ENCODE results near the gene ARHGAP10.

Gene ARHGAP10

DNA sequence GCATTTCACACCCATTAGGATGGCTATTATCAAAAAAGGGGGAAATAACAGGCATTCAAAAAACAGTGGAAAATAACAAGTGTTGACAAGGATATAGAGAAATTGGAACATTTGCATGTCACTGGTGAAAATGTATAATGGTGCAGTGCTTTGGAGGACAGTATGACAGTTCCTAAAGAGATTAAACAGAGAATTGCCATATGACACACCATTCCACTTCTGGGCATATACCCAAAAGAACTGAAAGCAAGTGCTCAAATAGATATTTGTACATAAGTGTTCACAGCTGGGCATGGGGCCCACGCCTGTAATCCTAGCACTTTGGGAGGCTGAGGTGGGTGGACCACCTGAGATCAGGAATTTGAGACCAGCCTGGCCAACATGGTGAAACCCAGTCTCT is 362.3 kb downstream of the ARHGAP10 start:
- Histone ChIP-seq H3K4me3 (ENCODE audit: low read depth, low read length) (no peak overlapping the region), H3K4me1 (ENCODE audit: control insufficient read depth, insufficient read depth, low read length) (peaks cover 3% of the 10 kb centered on the region), H3K27me3 (ENCODE audit: control insufficient read depth, insufficient read depth, low read length) (no peaks in the 10 kb centered on the region), H3K9me3 (ENCODE audit: control insufficient read depth, insufficient read depth, low read length) (no peaks in the 10 kb centered on the region), H3K9ac (ENCODE audit: low read depth, low read length) (no peak overlapping the region), H3K36me3 (ENCODE audit: control insufficient read depth, insufficient read depth, low read length) (no peaks in the 10 kb centered on the region)

DNA sequence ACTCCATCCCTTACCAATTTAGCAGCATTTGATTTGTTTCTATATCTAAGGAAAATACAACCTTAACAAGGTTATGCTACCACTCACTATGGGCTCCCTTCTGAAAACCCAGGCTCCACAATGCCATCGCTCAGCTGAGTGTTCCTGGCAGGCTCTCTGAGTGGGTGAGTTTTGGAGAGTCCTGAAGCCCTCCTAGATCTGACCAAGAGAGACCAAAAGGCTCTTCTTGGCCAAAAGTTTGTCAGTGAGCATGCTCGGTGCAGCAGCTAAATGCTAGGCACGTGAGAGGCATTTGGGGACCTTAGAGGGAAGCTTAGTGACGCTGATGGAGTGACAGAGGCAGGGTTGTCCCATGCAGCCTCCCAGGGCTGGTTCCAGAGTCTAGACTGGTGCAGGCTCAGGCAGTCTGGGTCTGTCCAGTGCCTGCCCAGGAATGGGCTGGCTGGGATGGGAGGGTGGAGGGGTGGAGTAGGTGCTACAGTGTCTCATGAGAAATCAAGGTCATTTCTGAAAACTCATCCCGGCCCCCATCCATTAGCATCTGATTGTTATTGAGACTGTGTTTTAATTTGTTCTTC is 363.5 kb downstream of the ARHGAP10 start:
- H3K36me3 ChIP-seq (ENCODE audit: control insufficient read depth, insufficient read depth, low read length), result no peaks in the 10 kb centered on the region
- H3K27me3 ChIP-seq (ENCODE audit: control insufficient read depth, insufficient read depth, low read length), result no peaks in the 10 kb centered on the region
- H3K4me1 ChIP-seq (ENCODE audit: control insufficient read depth, insufficient read depth, low read length), result peaks cover 3% of the 10 kb centered on the region
- H3K9me3 ChIP-seq (ENCODE audit: control insufficient read depth, insufficient read depth, low read length), result no peaks in the 10 kb centered on the region
- H3K9ac ChIP-seq (ENCODE audit: low read depth, low read length), result no peak overlapping the region
- no peak overlapping the region for H3K4me3 ChIP-seq (ENCODE audit: low read depth, low read length)

DNA sequence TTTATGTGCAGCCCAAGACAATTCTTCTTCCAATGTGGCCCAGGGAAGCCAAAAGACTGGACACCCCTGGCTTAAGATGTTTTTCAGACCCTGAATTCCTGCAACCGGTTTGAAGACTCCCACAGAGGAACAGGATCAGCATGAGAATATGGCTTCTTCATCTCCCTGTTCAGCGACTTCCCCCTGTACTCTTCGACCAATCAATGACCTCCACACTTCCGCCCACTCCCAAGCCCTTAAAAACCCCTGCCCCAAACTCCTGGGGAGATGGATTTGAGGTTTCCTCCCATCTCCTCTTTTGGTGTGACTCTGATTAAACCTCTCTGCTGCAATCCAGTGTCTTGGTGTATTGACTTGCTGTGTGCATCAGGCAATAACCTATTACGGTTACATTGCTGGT is 365.9 kb downstream of the ARHGAP10 start:
- H3K9ac ChIP-seq (ENCODE audit: low read depth, low read length), result no peak overlapping the region
- no peaks in the 10 kb centered on the region for H3K9me3 ChIP-seq (ENCODE audit: control insufficient read depth, insufficient read depth, low read length)
- H3K36me3 ChIP-seq (ENCODE audit: control insufficient read depth, insufficient read depth, low read length), result no peaks in the 10 kb centered on the region
- H3K4me1 ChIP-seq (ENCODE audit: control insufficient read depth, insufficient read depth, low read length), result peaks cover 3% of the 10 kb centered on the region
- H3K4me3 ChIP-seq (ENCODE audit: low read depth, low read length), result no peak overlapping the region
- H3K27me3 ChIP-seq (ENCODE audit: control insufficient read depth, insufficient read depth, low read length), result no peaks in the 10 kb centered on the region

DNA sequence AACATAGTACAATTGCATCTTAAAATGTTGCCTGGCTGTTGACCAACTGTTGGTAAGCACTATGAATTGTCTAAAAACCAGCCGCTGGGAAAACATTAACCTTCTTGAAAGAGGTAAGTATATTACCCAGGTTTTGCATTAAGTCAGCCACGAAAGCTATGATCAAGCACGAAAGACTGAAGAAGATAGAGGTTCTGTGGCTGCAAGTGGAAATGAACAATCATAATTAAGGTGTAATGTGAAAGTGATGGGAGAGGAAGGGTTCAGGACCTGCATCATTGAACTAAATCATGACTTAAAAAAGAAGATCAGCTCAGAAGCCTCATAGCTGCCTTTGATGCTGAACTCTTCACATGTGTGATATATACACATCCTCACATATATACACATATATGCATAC is 369.3 kb downstream of the ARHGAP10 start:
- no peak overlapping the region for H3K9ac ChIP-seq (ENCODE audit: low read depth, low read length)
- no peak overlapping the region for H3K4me3 ChIP-seq (ENCODE audit: low read depth, low read length)
- H3K27me3 ChIP-seq (ENCODE audit: control insufficient read depth, insufficient read depth, low read length), result no peaks in the 10 kb centered on the region
- no peaks in the 10 kb centered on the region for H3K9me3 ChIP-seq (ENCODE audit: control insufficient read depth, insufficient read depth, low read length)
- H3K4me1 ChIP-seq (ENCODE audit: control insufficient read depth, insufficient read depth, low read length), result peaks cover 3% of the 10 kb centered on the region
- no peaks in the 10 kb centered on the region for H3K36me3 ChIP-seq (ENCODE audit: control insufficient read depth, insufficient read depth, low read length)

DNA sequence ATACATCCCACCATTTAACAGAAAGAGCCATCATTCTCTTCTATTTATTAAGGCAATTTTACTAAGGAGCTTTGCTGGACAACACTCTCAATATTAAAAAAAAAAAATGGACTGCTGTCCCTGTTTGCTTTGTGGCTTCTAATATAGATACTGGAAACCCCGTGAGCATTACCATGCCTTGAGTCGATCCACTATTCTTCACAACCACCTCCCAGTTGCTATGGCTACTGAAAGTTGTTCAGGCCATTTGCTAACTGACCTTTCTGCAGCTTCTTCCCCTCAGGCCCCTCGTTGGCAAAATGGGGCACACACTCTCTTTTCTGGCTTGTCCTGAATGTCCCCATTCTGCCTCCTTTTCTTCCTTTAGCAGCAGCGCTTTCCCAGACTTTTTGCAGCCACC is 369.9 kb downstream of the ARHGAP10 start:
- peaks cover 3% of the 10 kb centered on the region for H3K4me1 ChIP-seq (ENCODE audit: control insufficient read depth, insufficient read depth, low read length)
- H3K9me3 ChIP-seq (ENCODE audit: control insufficient read depth, insufficient read depth, low read length), result no peaks in the 10 kb centered on the region
- H3K27me3 ChIP-seq (ENCODE audit: control insufficient read depth, insufficient read depth, low read length), result no peaks in the 10 kb centered on the region
- no peaks in the 10 kb centered on the region for H3K36me3 ChIP-seq (ENCODE audit: control insufficient read depth, insufficient read depth, low read length)
- H3K9ac ChIP-seq (ENCODE audit: low read depth, low read length), result no peak overlapping the region
- H3K4me3 ChIP-seq (ENCODE audit: low read depth, low read length), result no peak overlapping the region

DNA sequence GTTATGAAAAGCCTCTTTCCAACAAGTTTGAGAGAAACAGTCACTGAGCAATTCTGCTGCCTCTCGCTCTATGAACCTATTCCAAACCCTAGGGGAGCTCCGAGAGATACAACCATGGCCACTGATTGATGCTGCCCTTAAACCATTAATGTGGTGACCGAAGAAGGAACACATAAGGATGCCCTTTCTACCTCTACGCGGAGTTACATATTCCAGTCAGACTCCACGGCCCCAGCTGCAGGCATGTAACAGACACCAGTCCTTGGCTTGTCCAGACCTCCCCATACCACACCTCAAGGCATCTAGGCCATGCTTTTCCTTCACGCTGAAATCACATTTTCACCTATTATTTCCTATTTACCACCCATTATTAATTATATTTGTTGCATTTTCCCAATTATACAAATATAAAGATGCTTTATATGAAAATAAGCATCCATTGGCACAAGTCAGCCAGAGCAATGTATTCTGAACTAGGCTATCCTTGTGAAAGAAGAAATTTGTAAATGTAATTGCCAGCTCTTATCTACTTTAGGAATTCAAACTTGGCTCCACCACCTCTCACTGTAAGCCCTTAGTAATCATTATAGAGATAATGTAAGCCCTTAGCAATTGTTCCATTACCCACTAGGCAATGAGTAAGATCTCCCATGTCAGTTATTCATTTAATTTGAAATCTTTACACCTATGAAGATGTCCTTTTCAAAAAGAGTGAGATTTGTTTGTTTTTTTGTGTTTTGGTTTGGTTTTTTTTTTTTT is 371.9 kb downstream of the ARHGAP10 start:
- no peaks in the 10 kb centered on the region for H3K27me3 ChIP-seq (ENCODE audit: control insufficient read depth, insufficient read depth, low read length)
- no peak overlapping the region for H3K9ac ChIP-seq (ENCODE audit: low read depth, low read length)
- no peak overlapping the region for H3K4me3 ChIP-seq (ENCODE audit: low read depth, low read length)
- H3K9me3 ChIP-seq (ENCODE audit: control insufficient read depth, insufficient read depth, low read length), result no peaks in the 10 kb centered on the region
- no peaks in the 10 kb centered on the region for H3K4me1 ChIP-seq (ENCODE audit: control insufficient read depth, insufficient read depth, low read length)
- no peaks in the 10 kb centered on the region for H3K36me3 ChIP-seq (ENCODE audit: control insufficient read depth, insufficient read depth, low read length)

DNA sequence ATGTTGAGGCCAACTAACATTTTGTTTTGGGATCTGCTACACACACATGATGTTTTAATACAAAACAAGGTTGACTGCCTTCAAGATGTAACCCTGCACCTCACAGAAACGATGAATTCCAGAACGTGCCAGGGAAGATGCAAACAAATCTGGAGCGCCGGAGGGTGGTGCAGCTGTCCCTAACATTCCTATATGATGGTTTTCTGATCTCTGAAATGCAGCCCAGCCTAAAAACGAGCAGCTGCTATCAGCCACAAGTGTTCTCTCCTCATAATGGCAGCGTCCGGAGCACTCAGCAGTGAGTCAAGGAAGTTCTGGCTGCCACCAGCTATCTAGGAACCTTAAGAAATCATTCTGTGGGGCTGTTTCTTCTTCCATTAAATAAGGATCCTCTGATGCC is 376.9 kb downstream of the ARHGAP10 start:
- Histone ChIP-seq H3K9ac (ENCODE audit: low read depth, low read length) (no peak overlapping the region), H3K9me3 (ENCODE audit: control insufficient read depth, insufficient read depth, low read length) (no peaks in the 10 kb centered on the region), H3K4me1 (ENCODE audit: control insufficient read depth, insufficient read depth, low read length) (peaks cover 4% of the 10 kb centered on the region), H3K27me3 (ENCODE audit: control insufficient read depth, insufficient read depth, low read length) (no peaks in the 10 kb centered on the region), H3K36me3 (ENCODE audit: control insufficient read depth, insufficient read depth, low read length) (peaks cover under 1% of the 10 kb centered on the region), H3K4me3 (ENCODE audit: low read depth, low read length) (no peak overlapping the region)

DNA sequence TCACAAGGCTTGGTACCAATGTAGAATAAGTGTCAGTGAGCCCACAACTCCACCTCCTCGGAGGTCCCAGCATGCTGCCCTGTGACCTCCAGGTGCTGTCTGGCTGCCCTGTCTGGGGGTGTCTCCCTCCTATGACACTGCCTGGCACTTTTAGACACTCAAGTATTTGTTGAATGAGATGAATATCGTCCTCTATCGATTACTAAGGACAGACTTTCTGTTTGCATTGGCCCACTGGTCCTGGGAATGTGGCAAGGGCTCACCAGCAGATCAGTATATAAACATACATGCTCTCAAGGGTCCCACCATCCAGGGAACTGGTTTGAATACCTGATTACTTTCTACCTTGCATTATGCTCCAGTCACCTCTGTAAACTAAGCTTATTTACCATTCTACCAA is 377.3 kb downstream of the ARHGAP10 start:
- H3K4me3 ChIP-seq (ENCODE audit: low read depth, low read length), result no peak overlapping the region
- H3K9me3 ChIP-seq (ENCODE audit: control insufficient read depth, insufficient read depth, low read length), result no peaks in the 10 kb centered on the region
- no peak overlapping the region for H3K9ac ChIP-seq (ENCODE audit: low read depth, low read length)
- H3K27me3 ChIP-seq (ENCODE audit: control insufficient read depth, insufficient read depth, low read length), result no peaks in the 10 kb centered on the region
- peaks cover 4% of the 10 kb centered on the region for H3K4me1 ChIP-seq (ENCODE audit: control insufficient read depth, insufficient read depth, low read length)
- peaks cover 2% of the 10 kb centered on the region for H3K36me3 ChIP-seq (ENCODE audit: control insufficient read depth, insufficient read depth, low read length)

DNA sequence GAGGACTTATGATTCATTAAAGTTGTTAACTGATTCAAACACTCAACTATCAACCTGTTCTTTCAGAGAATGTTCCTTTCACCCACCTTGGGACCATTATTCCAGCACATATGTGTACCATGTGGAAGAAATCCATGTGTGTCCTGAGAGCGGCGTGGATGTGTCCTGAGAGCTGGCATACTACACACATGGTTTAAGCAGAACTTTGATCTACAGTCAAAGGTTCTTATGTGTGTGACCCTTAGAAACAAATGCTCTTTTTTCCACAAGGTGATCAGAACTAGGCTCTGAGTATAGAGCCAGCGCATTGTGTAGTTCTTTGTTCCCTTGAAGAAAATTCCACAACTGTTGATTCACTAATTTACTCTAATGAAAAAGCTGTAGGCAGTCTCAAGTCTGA is 378.3 kb downstream of the ARHGAP10 start:
- H3K4me1 ChIP-seq (ENCODE audit: control insufficient read depth, insufficient read depth, low read length), result peaks cover 9% of the 10 kb centered on the region
- H3K9me3 ChIP-seq (ENCODE audit: control insufficient read depth, insufficient read depth, low read length), result no peaks in the 10 kb centered on the region
- H3K4me3 ChIP-seq (ENCODE audit: low read depth, low read length), result no peak overlapping the region
- H3K36me3 ChIP-seq (ENCODE audit: control insufficient read depth, insufficient read depth, low read length), result peaks cover 2% of the 10 kb centered on the region
- no peaks in the 10 kb centered on the region for H3K27me3 ChIP-seq (ENCODE audit: control insufficient read depth, insufficient read depth, low read length)
- no peak overlapping the region for H3K9ac ChIP-seq (ENCODE audit: low read depth, low read length)

DNA sequence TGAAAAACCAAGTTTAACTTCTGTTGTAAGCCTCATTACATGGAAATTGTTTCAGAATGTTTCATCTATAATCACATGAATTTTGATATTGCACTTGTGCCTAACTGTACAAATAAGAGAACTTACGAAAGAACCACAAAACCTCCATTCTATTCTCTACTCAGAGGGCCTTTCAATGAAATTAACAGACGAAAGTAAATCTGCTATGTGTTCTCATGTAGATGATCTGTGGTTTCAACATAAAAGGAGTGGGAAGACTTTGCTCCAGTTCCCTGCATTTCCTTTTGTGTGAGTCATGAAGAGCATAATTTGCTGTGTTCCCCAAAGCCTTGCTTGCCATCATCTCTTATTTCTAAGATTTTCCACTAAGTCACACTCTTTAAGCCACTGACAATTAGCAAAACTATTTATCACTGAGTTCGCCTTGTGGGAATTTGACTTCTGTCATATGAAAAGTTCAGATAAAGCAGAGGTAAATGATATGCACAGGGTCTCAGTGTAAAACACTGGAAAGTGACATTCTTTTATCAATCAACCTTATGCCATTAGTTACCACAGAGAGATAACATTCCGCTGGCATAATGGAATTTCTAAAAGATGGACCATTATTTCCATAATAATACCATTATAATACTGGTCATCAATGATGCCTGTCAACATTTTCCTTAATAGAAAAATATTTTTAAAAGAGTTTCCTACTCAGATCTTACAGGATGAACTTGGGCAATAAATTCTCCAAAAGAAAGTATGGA is 380.5 kb downstream of the ARHGAP10 start:
- Histone ChIP-seq H3K9me3 (ENCODE audit: control insufficient read depth, insufficient read depth, low read length) (no peaks in the 10 kb centered on the region), H3K27me3 (ENCODE audit: control insufficient read depth, insufficient read depth, low read length) (no peaks in the 10 kb centered on the region), H3K36me3 (ENCODE audit: control insufficient read depth, insufficient read depth, low read length) (peaks cover 2% of the 10 kb centered on the region), H3K9ac (ENCODE audit: low read depth, low read length) (no peak overlapping the region), H3K4me3 (ENCODE audit: low read depth, low read length) (no peak overlapping the region), H3K4me1 (ENCODE audit: control insufficient read depth, insufficient read depth, low read length) (peaks cover 20% of the 10 kb centered on the region)

DNA sequence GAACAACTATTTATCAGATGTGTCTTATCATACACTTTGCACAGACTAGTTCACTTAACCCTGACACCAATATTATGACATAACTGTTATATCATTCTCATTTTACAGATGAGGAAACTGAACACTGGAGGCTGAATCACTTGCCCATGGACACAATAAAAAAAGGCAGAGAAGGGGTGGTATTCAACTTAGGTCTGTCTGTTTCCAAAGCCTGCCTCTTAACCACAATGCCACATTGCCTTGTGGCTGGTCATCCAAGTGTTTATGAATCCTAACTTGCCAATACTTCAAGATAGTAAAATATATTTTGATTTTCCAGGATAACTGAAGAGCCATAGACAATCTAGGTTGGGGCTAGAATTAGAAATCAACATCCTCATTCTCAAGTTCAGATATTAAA is 382.5 kb downstream of the ARHGAP10 start:
- no peak overlapping the region for H3K9ac ChIP-seq (ENCODE audit: low read depth, low read length)
- H3K9me3 ChIP-seq (ENCODE audit: control insufficient read depth, insufficient read depth, low read length), result no peaks in the 10 kb centered on the region
- peaks cover 20% of the 10 kb centered on the region for H3K4me1 ChIP-seq (ENCODE audit: control insufficient read depth, insufficient read depth, low read length)
- peaks cover 2% of the 10 kb centered on the region for H3K36me3 ChIP-seq (ENCODE audit: control insufficient read depth, insufficient read depth, low read length)
- H3K4me3 ChIP-seq (ENCODE audit: low read depth, low read length), result no peak overlapping the region
- no peaks in the 10 kb centered on the region for H3K27me3 ChIP-seq (ENCODE audit: control insufficient read depth, insufficient read depth, low read length)

DNA sequence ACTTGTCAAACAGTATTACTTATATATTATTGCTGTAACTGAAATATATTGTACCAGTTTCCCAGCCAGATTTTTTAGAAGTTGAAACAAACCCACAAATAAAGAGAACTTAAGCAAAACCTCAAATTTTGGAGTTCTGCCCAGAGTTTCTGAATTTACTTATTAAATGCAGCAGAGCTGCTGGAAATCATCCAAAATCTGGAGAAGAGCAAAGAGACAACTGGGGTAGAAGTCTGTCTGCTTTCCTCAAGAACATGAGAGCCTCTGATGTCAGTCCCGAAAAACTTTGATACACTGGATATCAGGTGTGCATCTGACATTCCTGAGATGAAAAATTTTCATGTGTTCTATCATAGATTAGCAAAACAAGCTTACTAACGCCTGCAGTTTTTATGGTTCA is 384.4 kb downstream of the ARHGAP10 start:
- Histone ChIP-seq H3K27me3 (ENCODE audit: control insufficient read depth, insufficient read depth, low read length) (no peaks in the 10 kb centered on the region), H3K4me3 (ENCODE audit: low read depth, low read length) (no peak overlapping the region), H3K36me3 (ENCODE audit: control insufficient read depth, insufficient read depth, low read length) (peaks cover 2% of the 10 kb centered on the region), H3K4me1 (ENCODE audit: control insufficient read depth, insufficient read depth, low read length) (peaks cover 20% of the 10 kb centered on the region), H3K9me3 (ENCODE audit: control insufficient read depth, insufficient read depth, low read length) (no peaks in the 10 kb centered on the region), H3K9ac (ENCODE audit: low read depth, low read length) (no peak overlapping the region)
